Gastrocnemius medialis (tissue), 4 donors: ENCODE data around the gene GLCCI1. TPM values are rescaled to one million over a fixed set of nuclear protein-coding genes. Genes with fewer than 3 reads are reported as not detected.
"Not testable (repeated sequence)": the region's sequence is repeated elsewhere in the genome, so short reads cannot be mapped to it uniquely, and the experiment has no call there.

ENCODE experiments used
- ATAC-seq, 2 donors: fragments of 150-250 bp; one replicate each; pipeline ENCODE4 v1.9.1; 2016
- DNase-seq, 2 donors: peaks; one replicate each; pipeline ENCODE4 v3.0.0-alpha.2; 2019
- H3K27ac ChIP-seq, 4 donors: fragments of 200-600 bp; sonication (generic); 1 replicate in 1 of 4; 2 replicates in 3 of 4; pipeline ENCODE4 v1.5.1; 2016 to 2018; ENCODE audit warnings: mild to moderate bottlenecking in 2 of 4, moderate library complexity in 1 of 4
- H3K27me3 ChIP-seq, 3 donors: fragments of 200-600 bp; sonication (generic) in 2 of 3; 1 replicate in 1 of 3; 2 replicates in 2 of 3; pipeline versions ENCODE4 v1.5.1 to v1.6.0; 2016 to 2019; ENCODE audit warnings: mild to moderate bottlenecking in 1 of 3, moderate library complexity in 1 of 3
- H3K36me3 ChIP-seq, 2 donors: fragments of 200-600 bp; sonication (generic) in 1 of 2; one replicate each; pipeline ENCODE4 v1.5.1; 2017 to 2018
- H3K4me1 ChIP-seq, 2 donors: fragments of 200-600 bp; sonication (generic) in 1 of 2; one replicate each; pipeline ENCODE4 v1.5.1; 2016 to 2017; ENCODE audit warnings: mild to moderate bottlenecking in 2 of 2
- H3K4me3 ChIP-seq, 4 donors: fragments of 200-600 bp; sonication (generic) in 3 of 4; 1 replicate in 1 of 4; 2 replicates in 3 of 4; pipeline ENCODE4 v1.5.1; 2016 to 2019; ENCODE audit warnings: mild to moderate bottlenecking in 2 of 4
- H3K9me3 ChIP-seq, 3 donors: fragments of 200-600 bp; sonication (generic) in 2 of 3; 1 replicate in 1 of 3; 2 replicates in 2 of 3; pipeline ENCODE4 v1.5.1; 2016 to 2019
- POLR2A ChIP-seq, 2 donors: fragments of 450-650 bp; IDR thresholded peaks; one replicate each; pipeline ENCODE4 v1.6.1; 2017; ENCODE audit warnings: antibody characterized with exemption in 2 of 2, mild to moderate bottlenecking in 2 of 2, moderate library complexity in 2 of 2
- in situ Hi-C, 4 donors: fragments of 200-750 bp; cut with MboI; loops; one replicate each; pipeline versions ENCODE4 v1.15.0 to v1.8.0; 2017; ENCODE audit warnings: low sequenced_read_pairs in 4 of 4
- intact Hi-C: fragments of 100-400 bp; cut with DNase I; formaldehyde crosslinking; loops from one replicate; pipeline ENCODE4 v1.15.1; 2023; ENCODE audit warnings: low total_unique reads
- total RNA-seq, 4 donors: library from RNA; depleted of rRNA; stranded (reverse); fragments of >200 nt; gene quantifications; one replicate each; pipeline versions ENCODE4 v1.1.0 to v1.2.3, GENCODE V29; 2016
- TF ChIP-seq, protein P1 (sequence below), 5 experiments: fragments of 450-650 bp in 3 of 5; fragments of 200-600 bp in 2 of 5; sonication (generic) in 2 of 5; IDR thresholded peaks in 4 of 5; conservative IDR thresholded peaks in 1 of 5; 1 replicate in 4 of 5; 2 replicates in 1 of 5; pipeline ENCODE4 v1.5.1; 2016 to 2019; ENCODE audit warnings: antibody characterized with exemption in 5 of 5, mild to moderate bottlenecking in 3 of 5, moderate library complexity in 3 of 5

The GLCCI1 gene
- total RNA-seq, 4 donors from 2014 or later: 1.2 to 6.1 (median 2.6) TPM

DNA sequence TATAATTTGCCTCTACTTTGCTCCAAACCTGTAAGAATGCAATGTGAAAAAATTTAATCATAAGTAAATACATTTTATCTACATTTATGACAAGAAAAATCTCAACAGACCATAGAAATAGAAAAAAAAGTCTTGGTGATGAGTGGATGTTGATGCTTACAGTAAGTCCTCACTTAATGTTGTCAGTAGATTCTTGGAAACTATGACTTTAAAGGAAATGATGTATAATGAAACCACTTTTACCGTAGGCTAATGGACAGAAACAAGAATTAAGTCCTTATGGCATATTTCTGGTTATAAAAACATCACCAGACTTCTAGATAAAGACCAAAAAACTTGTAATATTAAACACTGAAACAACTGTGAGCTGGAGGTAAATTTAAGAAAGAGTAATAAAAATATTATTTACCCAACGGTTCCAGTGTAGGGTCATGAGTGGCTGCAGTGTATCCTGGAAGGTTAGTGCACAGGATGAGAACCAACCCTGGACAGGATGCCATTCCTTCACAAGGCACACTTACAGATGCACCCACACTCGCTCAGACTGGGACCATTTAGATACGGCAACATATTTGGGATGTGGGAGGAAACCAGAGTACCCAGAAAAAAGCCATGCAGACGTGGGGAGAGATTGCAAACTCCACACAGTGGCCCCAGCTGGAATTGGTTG lies 76.3 kb downstream of the GLCCI1 start:
- DNase-seq (no peak), ATAC-seq (no peak)
- H3K4me1 ChIP-seq: no peaks in the 10 kb centered on the region
- no peaks in the 10 kb centered on the region for H3K36me3 ChIP-seq
- H3K4me3 ChIP-seq: no peak overlapping the region
- H3K27me3 ChIP-seq: no peaks in the 10 kb centered on the region
- intact Hi-C loops (no loop called here), in situ Hi-C loops (no loop called here)
- TF ChIP-seq, protein P1, sequence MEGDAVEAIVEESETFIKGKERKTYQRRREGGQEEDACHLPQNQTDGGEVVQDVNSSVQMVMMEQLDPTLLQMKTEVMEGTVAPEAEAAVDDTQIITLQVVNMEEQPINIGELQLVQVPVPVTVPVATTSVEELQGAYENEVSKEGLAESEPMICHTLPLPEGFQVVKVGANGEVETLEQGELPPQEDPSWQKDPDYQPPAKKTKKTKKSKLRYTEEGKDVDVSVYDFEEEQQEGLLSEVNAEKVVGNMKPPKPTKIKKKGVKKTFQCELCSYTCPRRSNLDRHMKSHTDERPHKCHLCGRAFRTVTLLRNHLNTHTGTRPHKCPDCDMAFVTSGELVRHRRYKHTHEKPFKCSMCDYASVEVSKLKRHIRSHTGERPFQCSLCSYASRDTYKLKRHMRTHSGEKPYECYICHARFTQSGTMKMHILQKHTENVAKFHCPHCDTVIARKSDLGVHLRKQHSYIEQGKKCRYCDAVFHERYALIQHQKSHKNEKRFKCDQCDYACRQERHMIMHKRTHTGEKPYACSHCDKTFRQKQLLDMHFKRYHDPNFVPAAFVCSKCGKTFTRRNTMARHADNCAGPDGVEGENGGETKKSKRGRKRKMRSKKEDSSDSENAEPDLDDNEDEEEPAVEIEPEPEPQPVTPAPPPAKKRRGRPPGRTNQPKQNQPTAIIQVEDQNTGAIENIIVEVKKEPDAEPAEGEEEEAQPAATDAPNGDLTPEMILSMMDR (IDR thresholded peaks at IDR 0.05 in 4 of 5, conservative IDR thresholded peaks at IDR 0.05 in 1 of 5): no peak
- TF ChIP-seq POLR2A (IDR thresholded peaks at IDR 0.05): no peak
- no peaks in the 10 kb centered on the region for H3K9me3 ChIP-seq
- no peak overlapping the region for H3K27ac ChIP-seq

DNA sequence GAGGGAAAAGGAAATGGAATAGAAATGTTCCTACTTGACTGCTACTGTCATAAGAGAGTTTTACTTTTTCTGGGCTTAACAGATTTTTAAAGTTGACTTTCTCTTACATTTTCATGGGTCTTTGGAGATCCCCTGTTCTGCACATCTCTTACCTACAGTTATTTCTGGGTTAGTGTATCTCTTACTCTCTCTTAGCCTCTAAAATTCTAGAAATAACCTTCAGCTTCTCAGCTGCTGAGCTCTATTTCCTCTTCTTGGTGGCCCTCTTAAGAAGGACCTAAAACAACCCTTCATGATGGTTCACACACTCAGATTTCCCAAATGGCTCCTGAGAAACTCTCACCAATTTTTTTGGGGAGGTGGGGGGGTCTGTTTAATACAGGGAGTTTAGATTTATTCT lies 79.5 kb downstream of the GLCCI1 start:
- intact Hi-C loops, H3K4me3 ChIP-seq, in situ Hi-C loops, H3K9me3 ChIP-seq, H3K4me1 ChIP-seq, H3K27me3 ChIP-seq, H3K27ac ChIP-seq, ATAC-seq, DNase-seq, H3K36me3 ChIP-seq: not testable (repeated sequence)

DNA sequence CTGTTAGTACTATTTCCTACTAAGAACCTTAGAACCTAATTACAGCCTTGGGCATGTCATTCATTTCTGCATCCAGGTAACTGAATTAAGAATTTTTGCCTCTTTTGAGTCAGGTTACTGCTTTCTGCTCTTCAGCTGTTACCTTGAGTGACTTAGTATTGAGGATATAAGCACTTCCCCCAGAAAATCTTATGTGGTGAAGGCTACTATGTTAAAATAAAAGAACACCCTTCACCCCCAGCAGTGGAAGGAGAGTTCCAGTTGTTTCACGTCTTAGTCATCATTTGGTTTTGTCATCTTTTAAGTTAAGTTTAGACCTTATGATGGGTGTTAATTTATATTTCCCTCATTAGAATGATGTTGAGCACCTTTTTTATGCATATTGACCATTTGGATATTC lies 82.8 kb downstream of the GLCCI1 start:
- intact Hi-C loops (no loop called here), in situ Hi-C loops (no loop called here)
- TF ChIP-seq, protein P1 (IDR thresholded peaks at IDR 0.05 in 4 of 5, conservative IDR thresholded peaks at IDR 0.05 in 1 of 5): no peak
- no peak for TF ChIP-seq POLR2A (IDR thresholded peaks at IDR 0.05)
- no peaks in the 10 kb centered on the region for H3K36me3 ChIP-seq
- DNase-seq (no peak), ATAC-seq (no peak)
- H3K9me3 ChIP-seq: no peaks in the 10 kb centered on the region
- H3K4me1 ChIP-seq: no peaks in the 10 kb centered on the region
- H3K4me3 ChIP-seq: no peak overlapping the region
- no peaks in the 10 kb centered on the region for H3K27me3 ChIP-seq
- no peak overlapping the region for H3K27ac ChIP-seq

DNA sequence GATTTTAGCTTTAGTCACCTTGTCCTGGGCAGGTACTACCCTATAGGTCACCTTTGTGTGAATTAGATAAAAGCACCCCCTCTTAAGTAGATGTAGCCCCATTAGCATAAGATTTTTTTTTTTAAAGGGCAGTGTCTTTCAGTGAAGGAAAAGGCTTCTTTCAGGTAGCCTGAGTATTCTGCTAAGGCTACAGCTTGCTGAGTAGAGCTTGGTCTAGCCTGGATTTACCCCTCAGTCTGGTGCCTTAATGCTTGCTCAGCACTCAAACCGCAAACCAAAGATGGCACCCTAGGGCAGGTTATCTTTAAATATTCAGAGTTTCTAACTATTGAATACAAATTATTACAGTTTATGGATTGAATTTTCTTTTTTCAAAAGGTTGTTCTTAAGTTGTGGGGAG lies 83.4 kb downstream of the GLCCI1 start:
- Histone ChIP-seq H3K36me3 (no peaks in the 10 kb centered on the region), H3K27me3 (no peaks in the 10 kb centered on the region), H3K27ac (no peak overlapping the region), H3K4me1 (no peaks in the 10 kb centered on the region), H3K9me3 (no peaks in the 10 kb centered on the region), H3K4me3 (no peak overlapping the region)
- ATAC-seq (no peak), DNase-seq (no peak)
- TF ChIP-seq, protein P1 (IDR thresholded peaks at IDR 0.05 in 4 of 5, conservative IDR thresholded peaks at IDR 0.05 in 1 of 5): no peak
- no peak for TF ChIP-seq POLR2A (IDR thresholded peaks at IDR 0.05)
- in situ Hi-C loops (no loop called here), intact Hi-C loops (no loop called here)

DNA sequence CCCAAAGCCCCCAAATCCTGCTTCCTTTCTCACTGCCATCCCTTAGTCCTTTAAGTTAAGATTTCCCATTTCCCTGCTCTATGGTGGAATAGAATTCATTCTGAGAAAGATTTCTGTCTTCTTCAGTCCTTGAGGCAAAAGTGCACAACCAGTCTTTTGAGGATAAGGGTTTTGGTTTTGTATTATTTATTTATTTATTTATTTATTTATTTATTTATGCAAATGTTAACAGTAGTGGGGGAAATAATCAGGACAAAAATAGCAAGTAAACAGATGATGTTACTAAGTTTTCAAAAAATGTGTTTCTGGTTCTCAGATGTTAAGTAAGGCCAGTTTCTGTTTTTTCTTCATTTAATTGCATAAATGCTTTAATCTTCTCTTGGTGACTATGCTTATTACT lies 84.2 kb downstream of the GLCCI1 start:
- in situ Hi-C loops (no loop called here), intact Hi-C loops (no loop called here)
- H3K27ac ChIP-seq: no peak overlapping the region
- no peak overlapping the region for H3K4me3 ChIP-seq
- no peaks in the 10 kb centered on the region for H3K9me3 ChIP-seq
- H3K27me3 ChIP-seq: no peaks in the 10 kb centered on the region
- H3K36me3 ChIP-seq: no peaks in the 10 kb centered on the region
- no peaks in the 10 kb centered on the region for H3K4me1 ChIP-seq
- DNase-seq (no peak), ATAC-seq (no peak)
- TF ChIP-seq, protein P1 (IDR thresholded peaks at IDR 0.05 in 4 of 5, conservative IDR thresholded peaks at IDR 0.05 in 1 of 5): no peak
- no peak for TF ChIP-seq POLR2A (IDR thresholded peaks at IDR 0.05)
